B cell (primary cell): ENCODE measurements around the gene TMPRSS13.

ENCODE experiments used
- EZH2 ChIP-seq: IDR thresholded peaks from 2 replicates; pipeline ENCODE4 v1.6.1; 2012; ENCODE audit warnings: borderline replicate concordance, low read depth, mild to moderate bottlenecking, moderate library complexity, low read length; ENCODE audit not compliant: insufficient read depth, poor library complexity, severe bottlenecking
- TF ChIP-seq, protein P1 (sequence below): fragments of 200-600 bp; IDR thresholded peaks from one replicate; pipeline ENCODE4 v1.8.0; 2022; ENCODE audit warnings: antibody characterized with exemption, mild to moderate bottlenecking

DNA sequence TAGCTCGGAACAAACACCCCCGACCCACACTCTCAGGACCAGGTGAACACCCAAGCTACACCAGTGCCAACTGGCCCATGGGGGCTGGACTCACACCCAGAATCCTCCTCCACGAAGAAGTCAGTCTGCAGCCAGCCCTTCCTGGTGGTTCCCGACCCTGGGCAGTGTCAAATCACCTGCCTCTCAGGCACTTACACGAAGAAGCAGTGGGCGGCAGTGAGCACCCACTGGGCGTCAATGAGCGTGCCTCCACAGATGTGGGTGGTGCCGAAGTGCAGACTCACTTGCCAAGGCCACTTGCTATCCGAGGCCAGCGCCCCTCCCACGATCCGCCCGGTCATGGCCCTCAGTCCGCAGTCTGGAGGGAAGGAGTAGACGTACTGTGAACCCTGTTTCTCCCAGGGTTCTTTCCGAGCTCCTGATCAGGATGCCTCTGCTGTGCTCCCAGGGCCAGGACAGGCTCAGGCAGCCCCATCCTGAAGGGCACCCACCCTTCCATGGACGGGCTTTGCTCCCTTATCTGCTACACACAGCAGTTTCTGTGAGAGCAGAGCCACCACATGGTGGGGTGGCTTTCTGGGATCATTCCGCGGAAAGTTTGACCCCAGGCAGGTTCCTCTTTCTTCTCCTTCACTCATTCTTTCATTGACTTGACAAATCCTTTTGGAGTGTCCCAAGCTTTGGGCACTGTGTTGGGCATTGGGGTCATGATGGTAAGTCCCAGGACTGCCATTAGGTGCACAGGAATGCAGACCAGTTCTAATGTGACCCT lies 19.4 kb downstream of the TMPRSS13 start:
- TF ChIP-seq, protein P1, sequence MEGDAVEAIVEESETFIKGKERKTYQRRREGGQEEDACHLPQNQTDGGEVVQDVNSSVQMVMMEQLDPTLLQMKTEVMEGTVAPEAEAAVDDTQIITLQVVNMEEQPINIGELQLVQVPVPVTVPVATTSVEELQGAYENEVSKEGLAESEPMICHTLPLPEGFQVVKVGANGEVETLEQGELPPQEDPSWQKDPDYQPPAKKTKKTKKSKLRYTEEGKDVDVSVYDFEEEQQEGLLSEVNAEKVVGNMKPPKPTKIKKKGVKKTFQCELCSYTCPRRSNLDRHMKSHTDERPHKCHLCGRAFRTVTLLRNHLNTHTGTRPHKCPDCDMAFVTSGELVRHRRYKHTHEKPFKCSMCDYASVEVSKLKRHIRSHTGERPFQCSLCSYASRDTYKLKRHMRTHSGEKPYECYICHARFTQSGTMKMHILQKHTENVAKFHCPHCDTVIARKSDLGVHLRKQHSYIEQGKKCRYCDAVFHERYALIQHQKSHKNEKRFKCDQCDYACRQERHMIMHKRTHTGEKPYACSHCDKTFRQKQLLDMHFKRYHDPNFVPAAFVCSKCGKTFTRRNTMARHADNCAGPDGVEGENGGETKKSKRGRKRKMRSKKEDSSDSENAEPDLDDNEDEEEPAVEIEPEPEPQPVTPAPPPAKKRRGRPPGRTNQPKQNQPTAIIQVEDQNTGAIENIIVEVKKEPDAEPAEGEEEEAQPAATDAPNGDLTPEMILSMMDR, result no peak
- TF ChIP-seq EZH2, result no peak
